ENCODE data around the gene NSD2.
"Not testable (repeated sequence)": the region's sequence is repeated elsewhere in the genome, so short reads cannot be mapped to it uniquely, and the experiment has no call there.

NSD2 gene

GRCh38 chr4:1898681-1899080 is 27.5 kb downstream of the NSD2 start:
- H3K9ac ChIP-seq (ENCODE audit: low read length) = no peak overlapping the region
- H3K27ac ChIP-seq (ENCODE audit: low read depth, low read length) = no peak overlapping the region
- no peaks in the 10 kb centered on the region for H3K27me3 ChIP-seq (ENCODE audit: control insufficient read depth, insufficient read depth, low read length)
- peaks cover 7% of the 10 kb centered on the region for H3K36me3 ChIP-seq (ENCODE audit: control insufficient read depth, insufficient read depth, low read length)
- H3K4me3 ChIP-seq (ENCODE audit: low read length) = no peak overlapping the region
- no peaks in the 10 kb centered on the region for H3K4me1 ChIP-seq (ENCODE audit: control insufficient read depth, insufficient read depth, low read length)

DNA sequence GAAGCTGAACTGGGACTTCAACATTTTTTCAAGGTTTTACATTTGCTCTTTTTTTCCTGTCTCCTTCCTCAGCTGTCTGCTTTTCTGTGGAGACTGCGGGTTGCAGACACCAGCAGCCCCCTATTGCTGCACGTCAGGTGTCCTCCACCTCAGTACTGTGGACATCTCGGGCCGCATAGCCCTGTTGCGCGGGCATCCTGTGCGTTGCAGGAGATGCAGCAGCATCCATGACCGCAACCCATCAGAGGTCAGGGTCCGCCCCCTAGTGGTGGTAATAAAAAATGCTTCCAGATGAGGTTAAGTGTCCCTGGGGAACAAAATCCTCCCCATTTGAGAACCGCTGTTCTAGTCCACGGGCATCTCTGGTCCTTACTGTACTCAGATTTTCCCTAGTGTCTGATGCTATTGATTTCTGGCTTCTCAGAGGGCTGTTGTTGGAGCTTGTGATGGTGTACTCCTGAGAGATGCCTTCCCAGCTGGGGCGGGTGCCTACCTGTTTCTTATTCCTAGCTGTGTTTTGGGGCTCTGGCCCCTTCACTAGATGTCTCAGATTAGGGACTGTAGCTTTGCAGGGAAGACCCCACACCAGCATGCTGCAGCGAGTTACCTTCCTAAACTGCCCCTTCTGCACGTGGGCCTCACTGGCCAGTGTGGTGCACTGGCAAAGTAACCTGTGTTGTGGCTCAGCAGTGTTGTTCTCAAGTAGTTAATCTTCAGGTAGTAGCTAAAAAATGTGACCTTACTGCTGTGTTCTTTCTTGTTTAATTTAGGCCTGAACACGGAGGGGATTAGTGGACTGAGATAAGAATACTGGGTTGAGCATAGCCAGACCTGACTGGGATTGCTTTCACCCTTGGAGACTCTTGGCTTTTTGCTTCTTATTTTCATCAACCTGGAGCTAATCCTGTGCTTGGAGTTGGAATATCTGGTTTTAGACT is 28.2 kb downstream of the NSD2 start:
- Histone ChIP-seq H3K27me3 (ENCODE audit: control insufficient read depth, insufficient read depth, low read length) (no peaks in the 10 kb centered on the region), H3K4me3 (ENCODE audit: low read length) (no peak overlapping the region), H3K9ac (ENCODE audit: low read length) (no peak overlapping the region), H3K36me3 (ENCODE audit: control insufficient read depth, insufficient read depth, low read length) (peaks cover 11% of the 10 kb centered on the region), H3K27ac (ENCODE audit: low read depth, low read length) (no peak overlapping the region), H3K4me1 (ENCODE audit: control insufficient read depth, insufficient read depth, low read length) (no peaks in the 10 kb centered on the region)

DNA sequence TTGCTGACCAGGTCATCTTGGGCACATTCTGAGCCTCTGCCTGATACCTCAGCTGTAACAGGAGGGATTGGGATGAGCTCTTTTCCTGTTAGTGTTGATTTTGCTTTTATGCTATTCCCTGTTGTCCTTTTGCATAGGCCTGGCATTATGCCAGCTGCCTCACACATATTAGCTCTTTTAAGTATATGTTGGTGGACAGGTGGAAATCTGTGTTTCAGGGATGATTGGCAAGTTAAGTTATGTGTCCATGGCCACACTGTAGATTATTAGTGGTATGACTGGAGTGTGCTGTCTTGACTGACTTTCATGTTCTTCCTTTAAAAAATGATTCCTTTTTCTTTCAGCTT is 28.9 kb downstream of the NSD2 start:
- no peaks in the 10 kb centered on the region for H3K27me3 ChIP-seq (ENCODE audit: control insufficient read depth, insufficient read depth, low read length)
- H3K9ac ChIP-seq (ENCODE audit: low read length) = no peak overlapping the region
- peaks cover 11% of the 10 kb centered on the region for H3K36me3 ChIP-seq (ENCODE audit: control insufficient read depth, insufficient read depth, low read length)
- H3K4me3 ChIP-seq (ENCODE audit: low read length) = no peak overlapping the region
- H3K4me1 ChIP-seq (ENCODE audit: control insufficient read depth, insufficient read depth, low read length) = no peaks in the 10 kb centered on the region
- no peak overlapping the region for H3K27ac ChIP-seq (ENCODE audit: low read depth, low read length)

DNA sequence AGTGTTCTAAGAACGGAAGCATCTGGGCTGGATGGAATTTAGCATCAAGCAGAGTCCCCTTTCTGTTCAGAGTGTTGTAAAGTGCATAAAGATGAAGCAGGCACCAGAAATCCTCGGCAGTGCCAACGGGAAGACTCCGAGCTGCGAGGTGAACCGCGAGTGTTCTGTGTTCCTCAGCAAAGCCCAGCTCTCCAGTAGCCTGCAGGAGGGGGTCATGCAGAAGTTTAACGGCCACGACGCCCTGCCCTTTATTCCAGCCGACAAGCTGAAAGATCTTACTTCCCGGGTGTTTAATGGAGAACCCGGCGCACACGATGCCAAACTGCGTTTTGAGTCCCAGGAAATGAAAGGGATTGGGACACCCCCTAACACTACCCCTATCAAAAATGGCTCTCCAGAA is 29.4 kb downstream of the NSD2 start:
- no peak overlapping the region for H3K4me3 ChIP-seq (ENCODE audit: low read length)
- H3K9ac ChIP-seq (ENCODE audit: low read length) = no peak overlapping the region
- no peak overlapping the region for H3K27ac ChIP-seq (ENCODE audit: low read depth, low read length)
- no peaks in the 10 kb centered on the region for H3K27me3 ChIP-seq (ENCODE audit: control insufficient read depth, insufficient read depth, low read length)
- H3K36me3 ChIP-seq (ENCODE audit: control insufficient read depth, insufficient read depth, low read length) = peaks cover 12% of the 10 kb centered on the region
- no peaks in the 10 kb centered on the region for H3K4me1 ChIP-seq (ENCODE audit: control insufficient read depth, insufficient read depth, low read length)

GRCh38 chr4:1901127-1901526 is 29.9 kb downstream of the NSD2 start:
- Histone ChIP-seq H3K27ac (ENCODE audit: low read depth, low read length) (no peak overlapping the region), H3K4me3 (ENCODE audit: low read length) (no peak overlapping the region), H3K9ac (ENCODE audit: low read length) (no peak overlapping the region), H3K27me3 (ENCODE audit: control insufficient read depth, insufficient read depth, low read length) (no peaks in the 10 kb centered on the region), H3K36me3 (ENCODE audit: control insufficient read depth, insufficient read depth, low read length) (peaks cover 16% of the 10 kb centered on the region), H3K4me1 (ENCODE audit: control insufficient read depth, insufficient read depth, low read length) (no peaks in the 10 kb centered on the region)

DNA sequence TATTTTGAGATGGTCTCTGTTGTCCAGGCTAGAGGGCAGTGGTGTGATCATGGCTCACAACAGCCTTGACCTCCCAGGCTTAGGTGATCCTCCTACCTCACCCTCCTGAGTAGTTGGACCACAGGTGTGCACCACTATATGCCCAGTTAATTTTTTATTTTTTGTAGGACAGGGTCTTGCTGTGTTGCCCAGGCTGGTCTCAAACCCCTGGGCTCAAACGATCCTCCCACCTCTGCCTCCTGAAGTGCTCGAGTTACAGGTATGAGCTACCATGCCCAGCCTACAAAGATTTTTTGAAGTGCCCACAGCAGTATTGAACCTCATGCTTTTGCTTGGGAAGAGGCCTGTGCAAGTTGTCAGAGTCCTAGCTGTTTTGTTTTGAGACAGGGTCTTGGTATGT is 31.1 kb downstream of the NSD2 start:
- H3K4me1 ChIP-seq (ENCODE audit: control insufficient read depth, insufficient read depth, low read length) = no peaks in the 10 kb centered on the region
- no peaks in the 10 kb centered on the region for H3K27me3 ChIP-seq (ENCODE audit: control insufficient read depth, insufficient read depth, low read length)
- H3K36me3 ChIP-seq (ENCODE audit: control insufficient read depth, insufficient read depth, low read length) = peaks cover 16% of the 10 kb centered on the region
- no peak overlapping the region for H3K27ac ChIP-seq (ENCODE audit: low read depth, low read length)
- no peak overlapping the region for H3K9ac ChIP-seq (ENCODE audit: low read length)
- no peak overlapping the region for H3K4me3 ChIP-seq (ENCODE audit: low read length)

DNA sequence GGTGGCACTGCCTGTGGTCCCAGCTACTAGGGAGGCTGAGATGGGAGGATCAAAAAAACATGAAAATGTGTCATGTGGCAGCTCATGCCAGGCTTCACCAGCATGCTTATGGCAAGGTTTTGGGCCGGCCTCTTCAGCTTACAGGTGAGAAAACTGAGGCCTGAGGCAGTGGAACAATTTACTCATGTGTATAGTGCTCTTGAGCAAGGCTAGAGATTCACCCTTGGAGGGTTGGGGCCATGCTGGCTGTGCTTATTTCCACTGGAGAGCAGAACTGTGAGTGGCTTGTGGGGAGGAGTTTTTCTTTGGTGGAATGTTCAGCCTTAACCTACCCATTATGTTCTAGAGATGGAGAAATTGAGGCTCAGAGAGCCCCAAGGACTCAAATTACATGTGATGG is 31.8 kb downstream of the NSD2 start:
- Histone ChIP-seq H3K27me3 (ENCODE audit: control insufficient read depth, insufficient read depth, low read length) (no peaks in the 10 kb centered on the region), H3K36me3 (ENCODE audit: control insufficient read depth, insufficient read depth, low read length) (peaks cover 16% of the 10 kb centered on the region), H3K4me3 (ENCODE audit: low read length) (no peak overlapping the region), H3K9ac (ENCODE audit: low read length) (no peak overlapping the region), H3K4me1 (ENCODE audit: control insufficient read depth, insufficient read depth, low read length) (no peaks in the 10 kb centered on the region), H3K27ac (ENCODE audit: low read depth, low read length) (no peak overlapping the region)

GRCh38 chr4:1904042-1904441 is 32.8 kb downstream of the NSD2 start:
- peaks cover 16% of the 10 kb centered on the region for H3K36me3 ChIP-seq (ENCODE audit: control insufficient read depth, insufficient read depth, low read length)
- H3K4me3 ChIP-seq (ENCODE audit: low read length) = no peak overlapping the region
- no peaks in the 10 kb centered on the region for H3K27me3 ChIP-seq (ENCODE audit: control insufficient read depth, insufficient read depth, low read length)
- no peak overlapping the region for H3K9ac ChIP-seq (ENCODE audit: low read length)
- no peaks in the 10 kb centered on the region for H3K4me1 ChIP-seq (ENCODE audit: control insufficient read depth, insufficient read depth, low read length)
- no peak overlapping the region for H3K27ac ChIP-seq (ENCODE audit: low read depth, low read length)

GRCh38 chr4:1907848-1908525 is 36.8 kb downstream of the NSD2 start:
- peaks cover 8% of the 10 kb centered on the region for H3K36me3 ChIP-seq (ENCODE audit: control insufficient read depth, insufficient read depth, low read length)
- no peaks in the 10 kb centered on the region for H3K4me1 ChIP-seq (ENCODE audit: control insufficient read depth, insufficient read depth, low read length)
- H3K9ac ChIP-seq (ENCODE audit: low read length) = no peak overlapping the region
- H3K27ac ChIP-seq (ENCODE audit: low read depth, low read length) = no peak overlapping the region
- H3K4me3 ChIP-seq (ENCODE audit: low read length) = no peak overlapping the region
- H3K27me3 ChIP-seq (ENCODE audit: control insufficient read depth, insufficient read depth, low read length) = no peaks in the 10 kb centered on the region

DNA sequence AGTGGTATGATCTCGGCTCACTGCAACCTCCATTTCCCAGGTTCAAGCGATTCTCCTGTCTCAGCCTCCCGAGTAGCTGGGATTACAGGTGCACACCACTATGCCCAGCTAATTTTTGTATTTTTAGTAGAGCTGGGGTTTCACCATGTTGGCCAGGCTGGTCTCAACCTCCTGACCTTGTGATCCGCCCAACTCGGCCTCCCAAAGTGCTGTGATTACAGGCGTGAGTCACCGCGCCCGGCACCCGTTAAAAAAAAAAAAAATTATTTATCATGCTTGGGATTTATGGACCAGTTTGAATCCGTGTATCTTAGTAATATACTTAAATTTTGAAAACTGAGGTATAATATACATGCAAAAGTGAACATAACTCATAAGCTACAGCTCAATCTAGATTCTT is 38.5 kb downstream of the NSD2 start:
- H3K9ac ChIP-seq (ENCODE audit: low read length); H3K4me1 ChIP-seq (ENCODE audit: control insufficient read depth, insufficient read depth, low read length); H3K27me3 ChIP-seq (ENCODE audit: control insufficient read depth, insufficient read depth, low read length); H3K36me3 ChIP-seq (ENCODE audit: control insufficient read depth, insufficient read depth, low read length); H3K4me3 ChIP-seq (ENCODE audit: low read length); H3K27ac ChIP-seq (ENCODE audit: low read depth, low read length): not testable (repeated sequence)

GRCh38 chr4:1910643-1911042 is 39.5 kb downstream of the NSD2 start:
- Histone ChIP-seq H3K27ac (ENCODE audit: low read depth, low read length) (no peak overlapping the region), H3K9ac (ENCODE audit: low read length) (no peak overlapping the region), H3K4me3 (ENCODE audit: low read length) (no peak overlapping the region), H3K36me3 (ENCODE audit: control insufficient read depth, insufficient read depth, low read length) (peaks cover 8% of the 10 kb centered on the region), H3K27me3 (ENCODE audit: control insufficient read depth, insufficient read depth, low read length) (no peaks in the 10 kb centered on the region), H3K4me1 (ENCODE audit: control insufficient read depth, insufficient read depth, low read length) (no peaks in the 10 kb centered on the region)

DNA sequence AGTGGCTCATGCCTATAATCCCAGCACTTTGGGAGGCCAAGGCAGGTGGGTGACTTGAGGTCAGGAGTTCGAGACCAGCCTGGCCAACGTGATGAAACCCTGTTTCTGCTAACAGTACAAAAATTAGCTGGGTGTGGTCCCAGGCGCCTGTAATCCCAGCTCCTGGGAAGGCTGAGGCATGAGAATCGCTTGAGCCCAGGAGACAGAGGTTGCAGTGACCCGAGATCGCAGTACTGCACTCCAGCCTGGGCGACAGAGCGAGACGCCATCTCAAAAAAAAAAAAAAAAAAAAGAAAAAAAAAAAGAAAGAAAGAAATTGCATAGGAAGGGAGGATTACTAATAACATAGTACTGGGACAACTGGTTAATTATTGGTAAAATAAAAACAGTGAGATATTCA is 40.1 kb downstream of the NSD2 start:
- H3K36me3 ChIP-seq (ENCODE audit: control insufficient read depth, insufficient read depth, low read length) = not testable (repeated sequence)

DNA sequence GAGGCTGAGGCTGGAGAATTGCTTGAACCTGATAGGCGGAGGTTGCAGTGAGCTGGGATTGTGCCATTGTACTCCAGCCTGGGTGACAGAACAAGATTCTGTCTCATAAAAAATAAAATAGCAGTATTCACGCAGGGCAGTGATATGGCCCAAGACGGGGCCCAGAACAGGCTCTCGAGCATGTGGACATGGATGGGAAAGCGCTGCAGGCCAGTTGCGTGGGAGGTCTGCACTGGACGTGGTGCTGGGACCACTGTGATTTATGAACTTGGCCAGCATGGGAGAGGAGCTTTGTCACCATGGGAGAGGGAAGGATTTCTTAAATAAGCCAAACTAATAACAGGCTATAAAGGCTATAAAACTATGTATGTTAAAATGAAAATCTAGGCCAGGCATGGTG is 51.6 kb downstream of the NSD2 start:
- H3K27me3 ChIP-seq (ENCODE audit: control insufficient read depth, insufficient read depth, low read length) = no peaks in the 10 kb centered on the region
- no peak overlapping the region for H3K27ac ChIP-seq (ENCODE audit: low read depth, low read length)
- no peak overlapping the region for H3K4me3 ChIP-seq (ENCODE audit: low read length)
- H3K36me3 ChIP-seq (ENCODE audit: control insufficient read depth, insufficient read depth, low read length) = peaks cover 14% of the 10 kb centered on the region
- no peak overlapping the region for H3K9ac ChIP-seq (ENCODE audit: low read length)
- no peaks in the 10 kb centered on the region for H3K4me1 ChIP-seq (ENCODE audit: control insufficient read depth, insufficient read depth, low read length)

More for the DNA sequence above, 40.1 kb downstream of the NSD2 start:
- H3K27ac ChIP-seq (ENCODE audit: low read depth, low read length); H3K4me3 ChIP-seq (ENCODE audit: low read length); H3K27me3 ChIP-seq (ENCODE audit: control insufficient read depth, insufficient read depth, low read length); H3K9ac ChIP-seq (ENCODE audit: low read length); H3K4me1 ChIP-seq (ENCODE audit: control insufficient read depth, insufficient read depth, low read length): not testable (repeated sequence)

All from rectal smooth muscle tissue (tissue), 1 donor.